ENCODE results near the gene KATNAL2. TPM values are rescaled to one million over a fixed set of nuclear protein-coding genes. Genes with fewer than 3 reads are reported as not detected.

KATNAL2 gene
- total and polyA plus RNA-seq, 2 experiments from 2014 or later = 3.9 to 4.1 TPM

DNA sequence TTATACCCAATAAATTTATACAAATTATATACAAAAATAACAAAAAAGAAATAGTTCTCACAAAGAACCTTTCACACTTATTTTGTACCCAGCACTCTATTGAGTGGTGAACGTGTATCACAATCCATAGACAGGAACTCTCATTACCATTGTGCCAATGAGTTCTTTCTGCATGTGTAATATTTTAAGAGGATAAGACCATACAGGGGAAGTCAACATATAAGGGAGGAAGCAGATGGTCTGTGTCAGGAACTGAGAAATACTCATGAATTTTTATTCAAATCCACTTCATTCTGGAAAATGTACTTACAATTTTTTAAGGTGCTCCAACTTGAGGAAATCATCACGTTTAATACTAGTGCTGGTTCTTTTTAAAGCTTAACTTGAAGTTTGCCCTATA lies 145.1 kb downstream of the KATNAL2 start:
- Histone ChIP-seq H3K4me2 (ENCODE audit: unreplicated experiment) (no peak overlapping the region), H3K36me3 (ENCODE audit: low read depth) (no peaks in the 10 kb centered on the region), H2AFZ (no peak overlapping the region), H3K9me2 (ENCODE audit: insufficient read depth) (no peaks in the 10 kb centered on the region), H3K79me2 (ENCODE audit: insufficient read depth) (no peaks in the 10 kb centered on the region), H3F3A (ENCODE audit: insufficient read depth) (no peaks in the 10 kb centered on the region), H3K9ac (no peak overlapping the region), H3K9me3 (ENCODE audit: low read depth) (no peaks in the 10 kb centered on the region), H3K4me1 (ENCODE audit: insufficient read depth) (no peaks in the 10 kb centered on the region), H3K27ac (no peak overlapping the region), H4K20me1 (ENCODE audit: insufficient read depth) (no peaks in the 10 kb centered on the region), H3K27me3 (replicated peaks; ENCODE audit: insufficient read depth) (no peaks in the 10 kb centered on the region), H3K4me3 (no peak overlapping the region)
- DNase-seq = no peak
- TF ChIP-seq EZH2phosphoT487 (IDR thresholded peaks at IDR 0.05; ENCODE audit: insufficient read depth, low read depth) (no peak), EZH2 (IDR thresholded peaks at IDR 0.05; ENCODE audit: insufficient read depth, poor library complexity, severe bottlenecking) (no peak)
- 44 to 55% methylated on average over 2 of the region's 2 CpGs for WGBS, 2 experiments (ENCODE audit: low coverage in 1 of 2, low lambda C conversion rate in 2 of 2, missing lambda C conversion rate in 2 of 2)
- in situ Hi-C loops (cut with MboI) = no loop called here

DNA sequence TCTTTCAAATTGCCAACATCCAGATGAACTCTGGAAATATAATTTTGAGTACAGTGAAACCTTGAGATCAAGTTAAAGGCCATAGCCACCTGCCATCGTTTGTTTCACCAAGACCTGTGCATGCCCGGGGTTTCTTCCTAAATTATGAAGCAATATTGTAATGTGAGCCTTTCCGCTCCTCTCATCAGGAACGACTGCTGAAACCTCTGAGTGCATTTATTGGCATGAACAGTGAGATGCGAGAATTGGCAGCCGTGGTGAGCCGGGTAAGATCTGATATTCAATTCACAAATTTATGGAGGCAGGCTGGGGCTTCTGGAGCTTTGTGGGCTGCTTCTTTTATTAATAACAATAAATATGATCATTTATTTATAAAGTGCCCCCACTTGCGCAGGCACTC lies 145.7 kb downstream of the KATNAL2 start:
- no peak overlapping the region for H3K4me3 ChIP-seq
- no peak overlapping the region for H3K27ac ChIP-seq
- no peaks in the 10 kb centered on the region for H3K27me3 ChIP-seq (replicated peaks; ENCODE audit: insufficient read depth)
- H3K9ac ChIP-seq = no peak overlapping the region
- no peaks in the 10 kb centered on the region for H3K79me2 ChIP-seq (ENCODE audit: insufficient read depth)
- no peaks in the 10 kb centered on the region for H3K4me1 ChIP-seq (ENCODE audit: insufficient read depth)
- H4K20me1 ChIP-seq (ENCODE audit: insufficient read depth) = no peaks in the 10 kb centered on the region
- TF ChIP-seq EZH2 (IDR thresholded peaks at IDR 0.05; ENCODE audit: insufficient read depth, poor library complexity, severe bottlenecking) (no peak), EZH2phosphoT487 (IDR thresholded peaks at IDR 0.05; ENCODE audit: insufficient read depth, low read depth) (no peak)
- H3F3A ChIP-seq (ENCODE audit: insufficient read depth) = no peaks in the 10 kb centered on the region
- H3K4me2 ChIP-seq (ENCODE audit: unreplicated experiment) = no peak overlapping the region
- in situ Hi-C loops (cut with MboI) = no loop called here
- no peak overlapping the region for H2AFZ ChIP-seq
- DNase-seq = no peak
- no peaks in the 10 kb centered on the region for H3K9me2 ChIP-seq (ENCODE audit: insufficient read depth)
- 81 to 82% methylated on average over 8 of the region's 8 CpGs for WGBS, 2 experiments (ENCODE audit: low coverage in 1 of 2, low lambda C conversion rate in 2 of 2, missing lambda C conversion rate in 2 of 2)
- no peaks in the 10 kb centered on the region for H3K9me3 ChIP-seq (ENCODE audit: low read depth)
- H3K36me3 ChIP-seq (ENCODE audit: low read depth) = no peaks in the 10 kb centered on the region

DNA sequence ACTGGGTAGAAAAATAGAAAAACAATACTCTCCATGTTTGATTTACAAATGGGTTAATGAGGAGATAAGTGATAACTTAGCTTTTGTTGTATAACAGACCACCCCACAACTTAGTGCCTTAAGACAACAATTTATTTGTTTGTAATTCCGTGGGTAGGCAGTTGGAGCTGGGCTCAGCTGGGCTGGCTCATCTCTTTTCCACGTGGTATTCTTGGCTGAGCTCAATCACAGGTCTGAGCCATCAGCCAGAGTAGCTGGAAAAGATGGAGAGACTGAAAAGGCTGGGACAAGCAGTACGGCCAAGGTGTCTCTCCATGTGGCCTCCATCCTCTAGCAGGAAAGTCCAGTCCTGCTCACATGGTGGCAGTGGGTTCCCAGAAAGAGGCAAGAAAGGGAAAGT lies 150.2 kb downstream of the KATNAL2 start:
- Histone ChIP-seq H3K79me2 (ENCODE audit: insufficient read depth) (no peaks in the 10 kb centered on the region), H3K4me3 (no peak overlapping the region), H3K4me1 (ENCODE audit: insufficient read depth) (no peaks in the 10 kb centered on the region), H3K27ac (no peak overlapping the region), H3K9ac (no peak overlapping the region), H3K9me2 (ENCODE audit: insufficient read depth) (no peaks in the 10 kb centered on the region), H3K36me3 (ENCODE audit: low read depth) (no peaks in the 10 kb centered on the region), H3F3A (ENCODE audit: insufficient read depth) (no peaks in the 10 kb centered on the region), H3K4me2 (ENCODE audit: unreplicated experiment) (no peak overlapping the region), H3K27me3 (replicated peaks; ENCODE audit: insufficient read depth) (no peaks in the 10 kb centered on the region), H2AFZ (no peak overlapping the region), H3K9me3 (ENCODE audit: low read depth) (no peaks in the 10 kb centered on the region), H4K20me1 (ENCODE audit: insufficient read depth) (no peaks in the 10 kb centered on the region)
- in situ Hi-C loops (cut with MboI) = no loop called here
- DNase-seq = no peak
- 46 to 49% methylated on average over 3 of the region's 3 CpGs for WGBS, 2 experiments (ENCODE audit: low coverage in 1 of 2, low lambda C conversion rate in 2 of 2, missing lambda C conversion rate in 2 of 2)
- no peak for TF ChIP-seq EZH2phosphoT487 (IDR thresholded peaks at IDR 0.05; ENCODE audit: insufficient read depth, low read depth)
- TF ChIP-seq EZH2 (IDR thresholded peaks at IDR 0.05; ENCODE audit: insufficient read depth, poor library complexity, severe bottlenecking) = no peak

DNA sequence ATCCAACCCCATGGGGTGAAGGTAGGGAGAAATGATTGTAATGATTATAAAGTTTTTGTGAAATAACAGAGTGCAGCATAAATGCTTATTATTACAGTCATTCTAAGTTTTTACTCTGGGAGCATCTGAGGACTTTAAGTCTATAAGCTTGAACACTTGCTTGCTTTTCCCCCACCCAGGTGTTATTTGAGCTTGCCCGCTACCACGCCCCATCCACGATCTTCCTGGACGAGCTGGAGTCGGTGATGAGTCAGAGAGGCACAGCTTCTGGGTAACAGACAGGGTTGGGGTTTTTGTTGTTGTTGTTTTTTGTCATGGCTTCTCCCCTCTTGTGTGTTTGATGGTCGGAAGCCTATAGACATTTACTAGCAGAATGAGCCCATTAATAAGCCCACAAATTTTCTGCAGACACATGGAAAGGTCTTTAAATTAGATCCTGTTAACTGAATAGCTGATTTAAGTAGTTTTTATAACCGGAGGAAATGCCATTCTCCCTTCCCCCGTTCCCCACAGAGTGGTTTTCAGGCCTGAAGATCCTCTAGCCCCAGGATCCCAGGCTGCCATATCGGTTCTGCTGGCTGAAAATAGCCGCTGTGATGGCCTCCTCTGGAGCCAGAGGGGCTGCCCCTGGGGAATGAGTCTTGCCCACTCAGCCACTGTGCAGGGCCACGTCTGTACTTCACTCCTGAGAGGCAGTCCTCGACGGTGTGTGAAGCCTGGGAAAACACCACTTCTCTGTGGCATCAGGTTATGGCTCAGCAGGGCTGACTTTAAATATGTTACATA lies 157.9 kb downstream of the KATNAL2 start:
- Histone ChIP-seq H4K20me1 (ENCODE audit: insufficient read depth) (no peaks in the 10 kb centered on the region), H2AFZ (peak overlapping the region; percentile 15; the same call in 1 of the 2 replicates), H3K4me3 (no peak overlapping the region), H3K4me2 (ENCODE audit: unreplicated experiment) (no peak overlapping the region), H3K27ac (no peak overlapping the region), H3K9ac (no peak overlapping the region), H3K9me3 (ENCODE audit: low read depth) (no peaks in the 10 kb centered on the region), H3K79me2 (ENCODE audit: insufficient read depth) (no peaks in the 10 kb centered on the region), H3F3A (ENCODE audit: insufficient read depth) (no peaks in the 10 kb centered on the region), H3K9me2 (ENCODE audit: insufficient read depth) (no peaks in the 10 kb centered on the region), H3K27me3 (replicated peaks; ENCODE audit: insufficient read depth) (no peaks in the 10 kb centered on the region), H3K4me1 (ENCODE audit: insufficient read depth) (no peaks in the 10 kb centered on the region), H3K36me3 (ENCODE audit: low read depth) (no peaks in the 10 kb centered on the region)
- no peak for DNase-seq
- WGBS, 2 experiments (ENCODE audit: low coverage in 1 of 2, low lambda C conversion rate in 2 of 2, missing lambda C conversion rate in 2 of 2) = 56 to 60% methylated on average over 13 of the region's 13 CpGs
- in situ Hi-C loops (cut with MboI) = no loop called here
- TF ChIP-seq EZH2 (IDR thresholded peaks at IDR 0.05; ENCODE audit: insufficient read depth, poor library complexity, severe bottlenecking) (no peak), EZH2phosphoT487 (IDR thresholded peaks at IDR 0.05; ENCODE audit: insufficient read depth, low read depth) (no peak)

Data from GM23248 (cell line).